SK-N-MC (cell line): ENCODE data around the gene CFTR.

ENCODE experiments used
- EZH2 ChIP-seq: fragments of 200-600 bp; sonication (generic); IDR thresholded peaks from one replicate; pipeline ENCODE4 v1.6.1; 2017; ENCODE audit warnings: antibody characterized with exemption
- FOXP2 ChIP-seq: optimal IDR thresholded peaks from 2 replicates; pipeline ENCODE3; 2011; ENCODE audit warnings: mild to moderate bottlenecking, moderate library complexity; ENCODE audit not compliant: insufficient read depth; ENCODE audit errors: extremely low read length, control extremely low read depth
- POLR2AphosphoS5 ChIP-seq: IDR thresholded peaks from 2 replicates; pipeline ENCODE4 v1.6.1; 2012; ENCODE audit warnings: mild to moderate bottlenecking, low read depth, low read length, borderline replicate concordance

GRCh38 chr7:117673839-117674238 is 194.0 kb downstream of the CFTR start:
- TF ChIP-seq EZH2 (no peak), POLR2AphosphoS5 (no peak), FOXP2 (no peak)
